GOT3 (cell line): ENCODE results near the gene TRIM50.
"Not testable (repeated sequence)": the region's sequence is repeated elsewhere in the genome, so short reads cannot be mapped to it uniquely, and the experiment has no call there.

ENCODE experiments used
- DNase-seq: peaks from one replicate; lab custom pipeline; 2025; ENCODE audit warnings: mixed read lengths; lab: John Stamatoyannopoulos, UW

Gene TRIM50

GRCh38 chr7:73350306-73351068 lies 22.6 kb upstream of the TRIM50 start:
- no peak for DNase-seq

- DNase-seq = no peak
Observed at GRCh38 chr7:73349763-73350162, 21.9 kb upstream of the TRIM50 start.

GRCh38 chr7:73345951-73346350 lies 18.1 kb upstream of the TRIM50 start:
- no peak for DNase-seq

DNA sequence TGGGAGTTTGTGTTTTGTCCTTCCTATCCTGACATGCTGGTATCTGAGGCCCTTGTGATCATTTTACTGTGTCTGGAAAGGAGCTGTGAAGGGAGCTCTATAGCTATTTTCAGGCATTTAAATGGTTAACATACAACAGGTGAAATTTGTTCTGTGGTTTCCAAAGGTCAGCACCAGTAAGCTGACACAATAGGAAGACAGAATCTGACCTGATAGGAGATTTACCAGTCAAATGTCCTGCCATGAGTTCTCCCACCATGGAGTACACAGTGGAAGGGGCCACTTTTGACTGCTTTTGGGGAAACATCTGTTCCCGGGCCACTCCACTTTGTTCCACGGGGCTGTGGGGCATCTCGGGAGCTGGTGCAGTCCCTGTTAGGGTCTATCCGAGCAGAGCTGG lies 17.7 kb upstream of the TRIM50 start:
- DNase-seq = no peak

GRCh38 chr7:73343671-73344380 lies 15.9 kb upstream of the TRIM50 start:
- DNase-seq = no peak

GRCh38 chr7:73342645-73343044 lies 14.8 kb upstream of the TRIM50 start:
- DNase-seq = no peak

- DNase-seq = no peak
Observed at GRCh38 chr7:73341877-73342276, 14.0 kb upstream of the TRIM50 start.

- no peak for DNase-seq
Observed at GRCh38 chr7:73340514-73340913, 12.6 kb upstream of the TRIM50 start.

GRCh38 chr7:73338321-73338720 lies 10.4 kb upstream of the TRIM50 start:
- DNase-seq = no peak

DNA sequence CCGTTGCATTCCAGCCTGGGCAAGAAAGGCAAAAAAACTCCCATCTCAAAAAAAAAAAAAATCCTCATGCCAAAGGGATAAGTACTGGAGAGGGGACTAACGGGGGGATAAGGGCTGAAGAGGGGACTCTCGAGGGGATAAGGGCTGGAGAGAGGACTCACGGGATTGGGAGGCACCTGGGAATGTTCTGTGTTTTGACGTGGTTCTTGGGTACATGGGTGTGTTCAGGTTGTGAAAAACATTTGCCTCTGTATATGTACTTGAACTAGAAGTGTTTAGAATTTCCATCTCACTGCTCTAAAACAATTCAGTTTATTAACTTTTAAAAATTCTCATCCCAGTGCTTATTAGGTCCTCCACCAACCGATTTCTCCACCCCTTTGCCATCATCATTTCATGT lies 4.6 kb upstream of the TRIM50 start:
- no peak for DNase-seq

DNA sequence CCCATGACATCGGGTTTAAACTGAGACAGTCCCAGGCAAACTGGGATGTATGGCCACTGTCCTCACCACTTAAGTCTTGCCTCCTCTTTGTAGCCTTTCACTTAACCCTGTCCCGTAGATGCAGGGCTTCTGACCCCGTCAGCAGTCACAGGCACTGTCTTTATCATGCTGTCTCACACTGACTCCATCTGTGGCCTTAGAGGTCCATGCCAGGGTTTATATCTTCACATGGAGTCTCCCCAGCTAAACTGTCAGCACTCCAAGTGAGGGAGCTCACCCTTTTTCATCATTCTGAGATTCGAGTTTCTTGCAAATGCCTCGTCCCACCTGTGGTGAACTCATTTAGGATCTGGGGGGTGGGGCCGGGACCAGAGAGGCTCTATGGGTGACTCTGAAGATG lies 2.9 kb upstream of the TRIM50 start:
- DNase-seq = no peak

GRCh38 chr7:73329861-73330581 lies 2.1 kb upstream of the TRIM50 start:
- DNase-seq = no peak

DNA sequence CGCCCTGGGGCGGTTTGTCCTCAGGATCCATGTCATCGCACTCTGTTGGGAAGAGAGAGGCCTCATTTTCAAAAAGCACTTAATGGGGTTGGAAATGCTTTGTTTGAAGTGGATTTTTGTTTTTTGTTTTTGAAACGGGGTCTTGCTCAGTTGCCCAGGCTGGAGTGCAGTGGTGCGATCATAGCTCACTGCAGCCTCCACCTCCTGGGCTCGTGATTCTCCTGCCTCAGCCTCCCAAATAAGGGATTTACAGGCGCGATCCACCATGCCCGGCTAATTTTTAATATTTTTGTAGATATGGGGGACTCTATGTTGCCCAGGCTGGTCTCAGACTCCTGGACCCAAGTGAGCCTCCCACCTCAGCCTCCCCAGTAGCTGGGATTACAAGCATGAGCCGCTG lies 814 bp upstream of the TRIM50 start:
- no peak for DNase-seq

- DNase-seq = not testable (repeated sequence)
Observed at GRCh38 chr7:73327449-73327848, 433 bp downstream of the TRIM50 start.

- not testable (repeated sequence) for DNase-seq
Observed at GRCh38 chr7:73325424-73325823, 2.5 kb downstream of the TRIM50 start.

- not testable (repeated sequence) for DNase-seq
Observed at GRCh38 chr7:73324081-73324845, 3.6 kb downstream of the TRIM50 start.

GRCh38 chr7:73323434-73324080 lies 4.3 kb downstream of the TRIM50 start:
- DNase-seq = not testable (repeated sequence)

DNA sequence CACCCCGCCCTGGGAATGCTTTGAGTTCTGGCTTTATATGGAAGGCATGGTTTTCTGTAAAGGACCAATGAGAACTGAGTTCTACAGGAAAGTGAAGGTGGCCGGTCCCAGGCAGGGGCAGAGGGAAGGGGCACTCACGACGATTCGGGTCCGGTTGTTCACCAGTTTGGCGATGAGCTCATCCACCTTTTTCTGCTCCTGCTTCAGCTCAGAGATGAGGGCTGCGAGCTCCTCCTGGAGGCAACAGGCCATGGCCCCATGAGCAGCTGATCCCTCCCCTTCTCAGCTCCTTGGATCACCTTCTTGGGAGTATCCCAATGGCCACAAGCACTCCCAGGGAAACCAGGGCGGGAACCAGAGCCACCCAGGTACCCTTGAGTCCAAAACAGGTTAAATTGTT lies 7.9 kb downstream of the TRIM50 start:
- not testable (repeated sequence) for DNase-seq

- not testable (repeated sequence) for DNase-seq
Observed at GRCh38 chr7:73319541-73319940, 8.3 kb downstream of the TRIM50 start.

DNA sequence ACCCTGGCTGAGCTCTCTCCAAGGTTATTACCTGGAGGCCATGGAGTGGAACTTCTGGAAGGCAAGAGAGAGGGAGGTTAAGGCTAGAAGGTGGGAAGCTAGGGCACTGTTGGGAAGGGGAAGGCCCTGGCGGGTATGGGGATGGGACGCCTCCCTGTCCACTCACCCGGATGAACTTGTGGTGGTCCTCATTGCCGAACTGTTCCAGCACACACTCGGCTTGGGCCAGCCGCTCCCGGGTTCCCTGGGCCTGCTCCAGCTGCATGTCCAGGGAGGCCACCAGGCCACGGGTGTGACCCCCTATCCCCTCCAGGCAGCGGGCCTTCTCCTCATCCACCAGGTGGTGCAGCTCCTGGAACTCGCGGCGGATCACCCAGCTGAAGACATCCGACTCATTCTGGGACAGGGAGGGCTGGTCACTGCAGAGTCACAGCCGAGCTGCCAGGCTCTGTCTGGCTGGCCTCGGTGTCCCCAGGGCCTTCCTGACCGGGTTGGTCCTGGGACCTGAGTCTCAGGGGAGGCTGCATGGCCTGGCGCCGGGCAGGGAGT lies 9.2 kb downstream of the TRIM50 start:
- DNase-seq = not testable (repeated sequence)

- DNase-seq = no peak
Observed at GRCh38 chr7:73316521-73316920, 11.4 kb downstream of the TRIM50 start.
